NCI-H510A treated with DMSO at 0.1 percent for 48 hours (cell line): ENCODE results near the gene SBNO1.
"Not testable (repeated sequence)": the region's sequence is repeated elsewhere in the genome, so short reads cannot be mapped to it uniquely, and the experiment has no call there.

ENCODE experiments used
- DNase-seq: peaks from one replicate; lab custom pipeline; 2025; lab: John Stamatoyannopoulos, UW

SBNO1 gene

GRCh38 chr12:123364532-123365024, at the start of gene SBNO1:
TSS of gene SBNO1 (minus strand) at chr12:123364847. CDS start at chr12:123350441, 14,406 bp downstream.
- peak; percentile 96 for DNase-seq

GRCh38 chr12:123410041-123410412, 45.4 kb upstream of the SBNO1 start:
- no peak for DNase-seq

GRCh38 chr12:123409284-123410040, 44.8 kb upstream of the SBNO1 start:
- not testable (repeated sequence) for DNase-seq

GRCh38 chr12:123408619-123409018, 44.0 kb upstream of the SBNO1 start:
- DNase-seq: not testable (repeated sequence)

GRCh38 chr12:123407934-123408333, 43.3 kb upstream of the SBNO1 start:
- not testable (repeated sequence) for DNase-seq

GRCh38 chr12:123407269-123407668, 42.6 kb upstream of the SBNO1 start:
- DNase-seq: not testable (repeated sequence)

GRCh38 chr12:123404581-123404980, 39.9 kb upstream of the SBNO1 start:
- DNase-seq: no peak

GRCh38 chr12:123401753-123402683, 37.4 kb upstream of the SBNO1 start:
- DNase-seq: no peak

- DNase-seq: no peak
Measured at GRCh38 chr12:123399255-123399617, 34.6 kb upstream of the SBNO1 start.

- no peak for DNase-seq
Measured at GRCh38 chr12:123398550-123399254, 34.1 kb upstream of the SBNO1 start.

- no peak for DNase-seq
Measured at GRCh38 chr12:123398177-123398549, 33.5 kb upstream of the SBNO1 start.

GRCh38 chr12:123397400-123397799, 32.8 kb upstream of the SBNO1 start:
- no peak for DNase-seq

- no peak for DNase-seq
Measured at GRCh38 chr12:123396954-123397353, 32.3 kb upstream of the SBNO1 start.

- no peak for DNase-seq
Measured at GRCh38 chr12:123396543-123396942, 31.9 kb upstream of the SBNO1 start.

GRCh38 chr12:123395236-123395635, 30.6 kb upstream of the SBNO1 start:
- DNase-seq: no peak

- DNase-seq: no peak
Measured at GRCh38 chr12:123393747-123394146, 29.1 kb upstream of the SBNO1 start.

GRCh38 chr12:123391546-123392343, 27.1 kb upstream of the SBNO1 start:
- no peak for DNase-seq

GRCh38 chr12:123390498-123391426, 26.1 kb upstream of the SBNO1 start:
- no peak for DNase-seq

- peak; percentile 26 for DNase-seq
Measured at GRCh38 chr12:123389560-123390351, 25.1 kb upstream of the SBNO1 start.
